Endothelial cell of umbilical vein (primary cell): Measurements from ENCODE around the gene AMZ1. TPM values are rescaled to one million over a fixed set of nuclear protein-coding genes. Genes with fewer than 3 reads are reported as not detected.

Experiments used
- BruUV-seq: library from RNA; stranded (reverse); fragments of 400-500 nt; replicated peaks from 2 replicates; lab custom pipeline; 2021; lab: Mats Ljungman, UMichigan
- CTCF ChIA-PET: fragments of 300-600, 350-600 bp; sonication (Branson Sonifier 250); formaldehyde crosslinking; loops from one replicate; lab custom pipeline; 2021; ENCODE audit warnings: antibody characterized with exemption, inconsistent platforms; lab: Charles Lee
- POLR2A ChIA-PET: fragments of 300-600, 350-600 bp; sonication (Branson Sonifier 250); formaldehyde crosslinking; loops from one replicate; lab custom pipeline; 2021; ENCODE audit warnings: antibody characterized with exemption, inconsistent platforms; lab: Charles Lee
- DNase-seq: peaks from one replicate; pipeline ENCODE4 v3.0.0-alpha.2; 2011; ENCODE audit warnings: low read depth, low spot score
- FAIRE-seq: peaks from 2 replicates; lab custom pipeline; 2011; peaks lifted over from hg19 to GRCh38; lab: Jason Lieb, UNC
- H2AFZ ChIP-seq: 2 replicates; pipeline ENCODE4 v1.6.0; 2012; ENCODE audit warnings: low read depth, low read length, control low read depth, inconsistent platforms
- H3K27ac ChIP-seq: 2 replicates; pipeline ENCODE4 v1.5.1; 2011; ENCODE audit warnings: low read depth, mild to moderate bottlenecking, control low read depth, low read length, moderate library complexity; ENCODE audit not compliant: insufficient read depth
- H3K27me3 ChIP-seq, 2 experiments: 2 replicates each; pipeline versions ENCODE4 v1.6.0 to v1.6.1; 2011; ENCODE audit warnings: low read length in 2 of 2, mixed read lengths in 1 of 2; ENCODE audit not compliant: control insufficient read depth in 2 of 2, insufficient read depth in 2 of 2
- H3K36me3 ChIP-seq, 2 experiments: 2 replicates in 1 of 2; 3 replicates in 1 of 2; pipeline ENCODE4 v1.5.1; 2011; ENCODE audit warnings: low read length in 2 of 2, mild to moderate bottlenecking in 1 of 2, moderate library complexity in 1 of 2; ENCODE audit not compliant: control insufficient read depth in 2 of 2, insufficient read depth in 2 of 2; ENCODE audit errors: extremely low read depth in 1 of 2
- H3K4me1 ChIP-seq: 3 replicates; pipeline ENCODE4 v1.5.1; 2011; ENCODE audit warnings: mild to moderate bottlenecking, low read length; ENCODE audit not compliant: control insufficient read depth, insufficient read depth; ENCODE audit errors: extremely low read depth
- H3K4me2 ChIP-seq: 2 replicates; pipeline ENCODE4 v1.6.1; 2011; ENCODE audit warnings: low read length, control low read depth, mixed read lengths; ENCODE audit not compliant: insufficient read depth
- H3K4me3 ChIP-seq, 3 experiments: fragments of 200-600 bp in 1 of 3; sonication (generic), shearing (Covaris generic) in 1 of 3; replicated peaks in 1 of 3; 2 replicates each; pipeline ENCODE4 v1.5.1; 2011 to 2016; ENCODE audit warnings: control low read depth in 3 of 3, low read length in 3 of 3, mild to moderate bottlenecking in 2 of 3, inconsistent platforms in 1 of 3, low read depth in 1 of 3, moderate library complexity in 1 of 3; ENCODE audit not compliant: insufficient read depth in 1 of 3
- H3K79me2 ChIP-seq: 2 replicates; pipeline ENCODE4 v1.6.0; 2012; ENCODE audit warnings: low read length, inconsistent platforms; ENCODE audit not compliant: control insufficient read depth, insufficient read depth
- H3K9ac ChIP-seq: replicated peaks from 2 replicates; pipeline ENCODE3; 2011; ENCODE audit warnings: low read length, control low read depth; ENCODE audit not compliant: insufficient read depth; ENCODE audit errors: extremely low read depth
- H3K9me1 ChIP-seq: replicated peaks from 3 replicates; pipeline ENCODE4 v1.6.0; 2011; ENCODE audit warnings: mild to moderate bottlenecking, low read length; ENCODE audit not compliant: control insufficient read depth, insufficient read depth; ENCODE audit errors: extremely low read depth
- H3K9me3 ChIP-seq: replicated peaks from 2 replicates; pipeline ENCODE4 v1.5.1; 2012; ENCODE audit warnings: low read length, inconsistent platforms; ENCODE audit not compliant: control insufficient read depth, insufficient read depth
- H4K20me1 ChIP-seq: replicated peaks from 2 replicates; pipeline ENCODE3; 2011; ENCODE audit warnings: mild to moderate bottlenecking, low read length; ENCODE audit not compliant: control insufficient read depth, insufficient read depth; ENCODE audit errors: extremely low read depth
- EZH2 ChIP-seq: IDR thresholded peaks from 2 replicates; pipeline ENCODE4 v1.6.1; 2012; ENCODE audit warnings: borderline replicate concordance, low read depth, mild to moderate bottlenecking, moderate library complexity, low read length, inconsistent platforms; ENCODE audit not compliant: severe bottlenecking
- FOS ChIP-seq: IDR thresholded peaks from 2 replicates; pipeline ENCODE4 v1.6.1; 2011; ENCODE audit warnings: mild to moderate bottlenecking, low read length, moderate library complexity, borderline replicate concordance; ENCODE audit not compliant: insufficient read depth
- GATA2 ChIP-seq: IDR thresholded peaks from 2 replicates; pipeline ENCODE4 v1.7.0; 2011; ENCODE audit warnings: low read depth, mild to moderate bottlenecking, moderate library complexity, mixed read lengths, low read length; ENCODE audit not compliant: insufficient read length, insufficient read depth
- JUN ChIP-seq: IDR thresholded peaks from 2 replicates; pipeline ENCODE4 v1.6.1; 2011; ENCODE audit warnings: borderline replicate concordance, low read depth; ENCODE audit not compliant: insufficient read length, insufficient read depth
- MYC ChIP-seq: IDR thresholded peaks from one replicate; pipeline ENCODE4 v1.6.1; 2011; ENCODE audit warnings: mild to moderate bottlenecking, low read depth, low read length
- POLR2A ChIP-seq: IDR thresholded peaks from 2 replicates; pipeline ENCODE4 v1.6.1; 2012; ENCODE audit warnings: low read depth, mild to moderate bottlenecking, control low read depth, low read length
- POLR2AphosphoS5 ChIP-seq: IDR thresholded peaks from 2 replicates; pipeline ENCODE4 v1.6.1; 2012; ENCODE audit warnings: low read depth, mild to moderate bottlenecking, control low read depth, low read length, moderate library complexity; ENCODE audit not compliant: insufficient read depth
- dilution Hi-C: fragments of 300-500 bp; cut with MboI; formaldehyde crosslinking; loops from one replicate; pipeline ENCODE4 v1.15.0; 2019; ENCODE audit warnings: low sequenced_read_pairs; ENCODE audit not compliant: extremely low pct_ligation_motif_present
- intact Hi-C: fragments of 100-400 bp; cut with micrococcal nuclease; formaldehyde crosslinking; loops from one replicate; pipeline ENCODE4 v1.10.0; 2022
- polyA plus RNA-seq, 4 experiments: library from polyadenylated mRNA; depleted of rRNA in 3 of 4; stranded (reverse) in 3 of 4; unstranded in 1 of 4; fragments of >200 nt; gene quantifications; 2 replicates each; pipeline versions ENCODE4 v1.2.1 to v1.2.3, GENCODE V29; 2011 to 2012; ENCODE audit warnings: missing spikeins in 1 of 4
- total RNA-seq: library from RNA; stranded (reverse); gene quantifications from 2 replicates; pipeline ENCODE4 v1.2.3, GENCODE V29; 2021
- TF ChIP-seq, protein P1 (sequence below): IDR thresholded peaks from 2 replicates; pipeline ENCODE4 v1.6.1; 2011; ENCODE audit not compliant: insufficient read depth, insufficient read length
- TF ChIP-seq, protein P2 (sequence below), 2 donors: IDR thresholded peaks; 1 replicate in 1 of 2; 2 replicates in 1 of 2; pipeline ENCODE4 v1.5.1; 2011; ENCODE audit warnings: low read length in 2 of 2, mild to moderate bottlenecking in 2 of 2, moderate library complexity in 2 of 2, control low read depth in 1 of 2, inconsistent platforms in 1 of 2, low read depth in 1 of 2; ENCODE audit not compliant: insufficient read depth in 1 of 2; ENCODE audit errors: extremely low read depth in 1 of 2

Gene AMZ1
- total and polyA plus RNA-seq, 2 donors (not counting 3 experiments of a cell fraction or from before 2014, with no cell fraction given) = not detected

DNA sequence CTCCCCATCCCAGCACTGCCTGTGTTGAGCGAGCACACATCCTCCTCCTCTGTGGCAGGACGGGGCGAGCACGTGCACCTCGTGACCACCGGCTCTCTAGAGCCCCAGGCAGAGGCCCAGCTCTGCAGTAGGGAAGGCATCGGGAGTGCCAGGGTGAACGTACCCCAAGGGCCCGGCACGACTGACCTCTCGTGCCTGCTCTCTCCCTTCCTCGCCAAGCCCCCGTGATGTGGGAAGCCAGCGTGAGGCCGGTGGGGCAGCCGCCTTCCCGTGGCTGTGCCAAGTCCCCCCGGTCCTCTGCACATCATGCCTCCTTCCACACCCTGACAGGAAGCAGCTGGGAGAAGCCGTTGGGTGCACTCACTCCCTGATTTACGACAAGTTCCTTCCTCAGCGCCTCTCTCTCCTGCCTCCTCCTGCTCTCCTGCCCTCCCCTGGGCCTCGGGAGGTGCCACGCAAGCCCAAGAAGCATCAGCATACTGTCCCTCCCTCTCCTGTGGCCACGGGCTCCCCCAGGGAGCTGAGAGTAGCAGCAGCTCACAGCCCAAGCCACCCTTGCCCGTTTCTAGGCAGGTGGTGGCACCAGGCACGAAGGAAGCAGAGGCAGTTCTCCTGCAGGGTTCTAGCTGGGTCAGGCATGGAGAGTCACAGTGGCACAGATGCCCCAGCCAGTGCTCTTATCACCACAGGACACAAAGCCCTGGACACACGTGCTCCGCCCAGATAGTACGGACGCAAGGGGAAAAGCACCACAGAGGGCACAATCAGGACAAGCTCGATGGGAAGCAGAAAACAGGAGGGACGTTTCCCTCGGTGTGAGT, 47.0 kb downstream of the AMZ1 start:
- Histone ChIP-seq H3K36me3 (peaks cover 0 to 10% of the 10 kb centered on the region in 2 experiments), H3K9me3 (no peaks in the 10 kb centered on the region), H4K20me1 (no peaks in the 10 kb centered on the region), H3K79me2 (no peaks in the 10 kb centered on the region), H3K27ac (peak overlapping the region; percentile 37), H2AFZ (no peak overlapping the region), H3K9me1 (no peaks in the 10 kb centered on the region), H3K4me3 (no peak overlapping the region), H3K4me2 (no peak overlapping the region), H3K4me1 (peaks cover 33% of the 10 kb centered on the region), H3K9ac (no peak overlapping the region), H3K27me3 (no peaks in the 10 kb centered on the region)
- intact Hi-C loops = loop anchor here (1.0 to 2.0 kb wide), 4 partner anchors 22 to 110 kb away; partner anchors contain the start of gene GNA12
- dilution Hi-C loops = no loop called here
- CTCF ChIA-PET = interaction anchor here (0.7 to 3.0 kb wide), 6 partner anchors 10 to 50 kb away, joined by 3 to 20 read pairs (median 4); no protein-coding TSS in a partner anchor
- FAIRE-seq (peak; percentile 76), DNase-seq (peak; percentile 88)
- TF ChIP-seq, protein P1, sequence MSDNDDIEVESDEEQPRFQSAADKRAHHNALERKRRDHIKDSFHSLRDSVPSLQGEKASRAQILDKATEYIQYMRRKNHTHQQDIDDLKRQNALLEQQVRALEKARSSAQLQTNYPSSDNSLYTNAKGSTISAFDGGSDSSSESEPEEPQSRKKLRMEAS = peak; percentile 40
- peak; percentile 26 for TF ChIP-seq POLR2A
- TF ChIP-seq GATA2 = no peak
- no TSS peak for BruUV-seq
- POLR2A ChIA-PET = interaction anchor here (0.6 to 1.2 kb wide), 3 partner anchors 23 to 130 kb away, joined by 3 to 4 read pairs (median 4); no protein-coding TSS in a partner anchor

DNA sequence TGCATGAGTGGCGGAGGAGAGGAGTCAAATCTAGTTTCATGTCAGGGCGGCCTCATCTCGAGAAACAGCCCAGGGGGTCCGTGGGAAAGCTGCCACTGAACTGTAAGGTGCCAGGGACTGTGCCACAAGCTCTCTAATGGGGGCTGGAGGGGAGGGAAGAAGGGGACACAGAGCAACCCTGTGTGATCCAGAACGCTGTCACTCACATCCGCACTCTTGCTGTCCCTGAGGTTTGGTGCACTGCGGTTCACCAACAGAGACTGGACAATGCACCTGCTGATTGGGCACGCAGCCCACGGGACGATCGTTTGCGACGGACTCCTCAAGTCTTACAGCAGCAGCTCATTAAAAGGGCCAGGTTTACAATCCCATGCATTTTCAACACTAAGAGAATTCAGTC, 47.7 kb downstream of the AMZ1 start:
- H3K4me3 ChIP-seq = no peak overlapping the region
- BruUV-seq = no TSS peak
- no peaks in the 10 kb centered on the region for H3K9me3 ChIP-seq
- peak overlapping the region; percentile 19 for H3K27ac ChIP-seq
- CTCF ChIA-PET = interaction anchor here (0.7 to 3.0 kb wide), 5 partner anchors 10 to 49 kb away, joined by 3 to 20 read pairs (median 3); no protein-coding TSS in a partner anchor
- TF ChIP-seq, protein P1 = no peak
- TF ChIP-seq GATA2 (no peak), POLR2A (no peak), POLR2AphosphoS5 (no peak), MYC (no peak), FOS (no peak), EZH2 (no peak), JUN (no peak)
- TF ChIP-seq, protein P2, sequence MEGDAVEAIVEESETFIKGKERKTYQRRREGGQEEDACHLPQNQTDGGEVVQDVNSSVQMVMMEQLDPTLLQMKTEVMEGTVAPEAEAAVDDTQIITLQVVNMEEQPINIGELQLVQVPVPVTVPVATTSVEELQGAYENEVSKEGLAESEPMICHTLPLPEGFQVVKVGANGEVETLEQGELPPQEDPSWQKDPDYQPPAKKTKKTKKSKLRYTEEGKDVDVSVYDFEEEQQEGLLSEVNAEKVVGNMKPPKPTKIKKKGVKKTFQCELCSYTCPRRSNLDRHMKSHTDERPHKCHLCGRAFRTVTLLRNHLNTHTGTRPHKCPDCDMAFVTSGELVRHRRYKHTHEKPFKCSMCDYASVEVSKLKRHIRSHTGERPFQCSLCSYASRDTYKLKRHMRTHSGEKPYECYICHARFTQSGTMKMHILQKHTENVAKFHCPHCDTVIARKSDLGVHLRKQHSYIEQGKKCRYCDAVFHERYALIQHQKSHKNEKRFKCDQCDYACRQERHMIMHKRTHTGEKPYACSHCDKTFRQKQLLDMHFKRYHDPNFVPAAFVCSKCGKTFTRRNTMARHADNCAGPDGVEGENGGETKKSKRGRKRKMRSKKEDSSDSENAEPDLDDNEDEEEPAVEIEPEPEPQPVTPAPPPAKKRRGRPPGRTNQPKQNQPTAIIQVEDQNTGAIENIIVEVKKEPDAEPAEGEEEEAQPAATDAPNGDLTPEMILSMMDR (IDR thresholded peaks at IDR 0.05; ENCODE audit: extremely low read depth in 1 of 2, insufficient read depth in 1 of 2, low read depth in 1 of 2, low read length in 2 of 2) = no peak
- H4K20me1 ChIP-seq = no peaks in the 10 kb centered on the region
- intact Hi-C loops (loop anchor here (1.0 to 2.0 kb wide), 4 partner anchors 21 to 109 kb away; partner anchors contain the start of gene GNA12), dilution Hi-C loops (no loop called here)
- H3K9me1 ChIP-seq = no peaks in the 10 kb centered on the region
- peaks cover 33% of the 10 kb centered on the region for H3K4me1 ChIP-seq
- no peaks in the 10 kb centered on the region for H3K79me2 ChIP-seq
- no peak overlapping the region for H2AFZ ChIP-seq
- FAIRE-seq = no peak
- no peak overlapping the region for H3K9ac ChIP-seq
- no peak overlapping the region for H3K4me2 ChIP-seq
- DNase-seq = no peak
- H3K36me3 ChIP-seq = peaks cover 0 to 7% of the 10 kb centered on the region in 2 experiments
- H3K27me3 ChIP-seq = no peaks in the 10 kb centered on the region
- POLR2A ChIA-PET = interaction anchor here (0.6 to 1.2 kb wide), 2 partner anchors 25 to 129 kb away, joined by 3 to 4 read pairs; no protein-coding TSS in a partner anchor
